Heart right ventricle (tissue), 16 donors: Measurements from ENCODE around the gene PABPC3. TPM values are rescaled to one million over a fixed set of nuclear protein-coding genes. Genes with fewer than 3 reads are reported as not detected.

Source experiments
- ATAC-seq, 8 donors: fragments of 200-7000 bp; cut with Tn5 transposase; one replicate each; pipeline ENCODE4 v1.9.1; 2020; ENCODE audit warnings: mild to moderate bottlenecking in 8 of 8, moderate library complexity in 8 of 8, moderate number of reproducible peaks in 1 of 8
- DNase-seq, 2 donors: peaks; one replicate each; pipeline ENCODE4 v3.0.0-alpha.2; 2020
- H3K27ac ChIP-seq, 10 donors: fragments of 200-600 bp; sonication (generic) in 2 of 10; one replicate each; pipeline versions ENCODE4 v1.5.0 to v1.8.0; 2020 to 2022; ENCODE audit warnings: mild to moderate bottlenecking in 3 of 10
- H3K27me3 ChIP-seq, 7 donors: fragments of 200-600 bp; one replicate each; pipeline ENCODE4 v1.8.0; 2021 to 2022; ENCODE audit warnings: mild to moderate bottlenecking in 2 of 7
- H3K36me3 ChIP-seq, 9 donors: fragments of 200-600 bp; sonication (generic) in 1 of 9; one replicate each; pipeline versions ENCODE4 v1.5.0 to v1.8.0; 2020 to 2022; ENCODE audit warnings: mild to moderate bottlenecking in 2 of 9
- H3K4me1 ChIP-seq, 9 donors: fragments of 200-600 bp; sonication (generic) in 1 of 9; one replicate each; pipeline versions ENCODE4 v1.5.0 to v1.8.0; 2020 to 2022; ENCODE audit warnings: mild to moderate bottlenecking in 4 of 9
- H3K4me3 ChIP-seq, 10 donors: fragments of 200-600 bp; sonication (generic) in 2 of 10; one replicate each; pipeline versions ENCODE4 v1.5.0 to v1.8.0; 2020 to 2022; ENCODE audit warnings: mild to moderate bottlenecking in 7 of 10, moderate library complexity in 2 of 10
- H3K9me3 ChIP-seq, 11 donors: fragments of 200-600 bp in 10 of 11; sonication (generic) in 2 of 11; one replicate each; pipeline versions ENCODE4 v1.5.0 to v1.8.0; 2013 to 2022; ENCODE audit warnings: mild to moderate bottlenecking in 2 of 11, control low read depth in 1 of 11, moderate library complexity in 1 of 11
- WGBS, 2 donors: extraction: QIAGEN DNeasy Blood & Tissue Kit; methylation state at CpG; one replicate each; pipeline ENCODE4 v1.1.7; 2013; ENCODE audit warnings: inconsistent platforms in 1 of 2; 5-methylcytosine and 5-hydroxymethylcytosine counted together
- intact Hi-C, 10 donors: fragments of 100-400 bp; cut with DNase I; formaldehyde crosslinking; loops; one replicate each; pipeline versions ENCODE4 v1.11.1 to v1.14.2; 2022
- polyA plus RNA-seq, 2 donors: library from polyadenylated mRNA; stranded (reverse); fragments of 200-250 nt; gene quantifications; one replicate each; pipeline ENCODE4 v1.2.3, GENCODE V29; 2013
- total RNA-seq, 10 donors: library from RNA; stranded (reverse); fragmentation: NEBNext Ultra II Directional in 3 of 10; extraction: Animal tissue kit (Norgen Biotek cat#: 25700) in 3 of 10; gene quantifications; one replicate each; pipeline versions ENCODE4 v1.2.1 to v1.2.4, GENCODE V29; 2021 to 2023
- TF ChIP-seq, protein P1 (sequence below), 9 donors: fragments of 200-600 bp; sonication (generic) in 2 of 9; IDR thresholded peaks; one replicate each; pipeline versions ENCODE4 v1.5.0 to v1.8.0; 2021 to 2022; ENCODE audit warnings: antibody characterized with exemption in 9 of 9, mild to moderate bottlenecking in 5 of 9, moderate library complexity in 1 of 9
- donor health status: Arrhythmogenic right ventricular cardiomyopathy.
- donor health status: ischemic (EF 13 %, LVEDD 7.1; RV severe dilation, severe dysfunction).
- donor health status: healthy with polysubstance abuse.
- donor health status: DM: no; HTN: yes; CAD: no.
- donor health status: DM: no; HTN: no; CAD: no.
- donor health status: ischemic (EF 25% LVEDD 6.9; RV normal size, moderate dysfunction).
- donor health status: ischemic (EF 25% LVEDD 5.7; RV mildly dilated, moderate dysfunction).
- donor health status: healthy.
- donor health status: DM: yes; HTN: yes; CAD: no.
- donor health status: Ischemic cardiomyopathy.
- donor health status: ischemic (EF 35%, LVEDD 5.7; RV mildly dilated, moderate dysfunction).
- donor health status: nonischemic (EF 11% LVEDD 7.7; RV severe dilation, severe dysfunction).
- donor health status: DM: yes; HTN: yes; CAD: no.
- donor health status: PGD.
- donor health status: ischemic (EF 29% LVEDD 5.4; RV normal size, mild dysfunction).
- donor health status: nonischemic (EF 23%, LVEDD 6.1; RV moderate dilation, normal function).

Gene PABPC3
- total and polyA plus RNA-seq, 12 donors = 0.06 to 0.10 (median 0.09) TPM; not detected in 9

DNA sequence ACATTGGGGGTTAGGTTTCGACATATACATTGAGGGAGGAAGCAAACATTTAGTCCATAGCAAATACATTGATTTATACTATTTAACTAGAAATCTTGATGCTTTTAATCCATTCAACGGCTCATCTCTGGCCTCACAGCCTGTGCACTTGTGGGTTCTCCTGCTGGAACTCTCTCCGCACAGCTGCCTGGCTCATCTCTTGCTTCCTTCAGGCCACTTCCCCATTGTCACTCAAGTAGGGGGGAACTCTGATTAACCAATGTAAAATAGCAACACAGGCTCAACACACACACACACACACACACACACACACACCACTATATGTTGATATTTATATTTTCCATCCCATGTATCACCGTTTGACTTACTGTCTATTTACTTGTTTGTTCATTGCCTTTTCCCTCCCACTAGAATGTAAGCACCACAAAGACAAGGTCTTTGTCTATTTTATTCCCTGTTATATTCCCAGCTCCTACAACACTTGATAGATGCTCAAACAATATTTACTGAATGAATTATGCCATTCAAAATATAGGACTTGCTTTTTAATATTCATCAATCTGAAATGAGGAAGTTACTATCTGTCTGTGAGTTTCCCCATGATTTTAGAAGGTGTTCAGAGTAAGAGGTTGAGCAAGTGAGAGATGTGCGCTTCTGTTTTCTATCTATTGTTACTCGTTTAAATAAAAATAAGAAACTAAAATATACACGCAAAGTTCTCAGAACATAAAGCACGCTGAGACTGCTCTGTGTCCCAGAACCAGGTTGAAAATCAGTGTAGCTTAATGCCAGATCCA, 29.8 kb upstream of the PABPC3 start:
- Histone ChIP-seq H3K4me1 (no peaks in the 10 kb centered on the region), H3K27ac (no peak overlapping the region), H3K27me3 (peaks cover 0 to 43% (median 13%) of the 10 kb centered on the region in 7 donors), H3K36me3 (no peaks in the 10 kb centered on the region), H3K9me3 (no peaks in the 10 kb centered on the region), H3K4me3 (no peak overlapping the region)
- intact Hi-C loops = no loop called here
- 84 to 87% methylated on average over 8 of the region's 8 CpGs for whole genome bisulfite sequencing, 2 donors
- TF ChIP-seq, protein P1, sequence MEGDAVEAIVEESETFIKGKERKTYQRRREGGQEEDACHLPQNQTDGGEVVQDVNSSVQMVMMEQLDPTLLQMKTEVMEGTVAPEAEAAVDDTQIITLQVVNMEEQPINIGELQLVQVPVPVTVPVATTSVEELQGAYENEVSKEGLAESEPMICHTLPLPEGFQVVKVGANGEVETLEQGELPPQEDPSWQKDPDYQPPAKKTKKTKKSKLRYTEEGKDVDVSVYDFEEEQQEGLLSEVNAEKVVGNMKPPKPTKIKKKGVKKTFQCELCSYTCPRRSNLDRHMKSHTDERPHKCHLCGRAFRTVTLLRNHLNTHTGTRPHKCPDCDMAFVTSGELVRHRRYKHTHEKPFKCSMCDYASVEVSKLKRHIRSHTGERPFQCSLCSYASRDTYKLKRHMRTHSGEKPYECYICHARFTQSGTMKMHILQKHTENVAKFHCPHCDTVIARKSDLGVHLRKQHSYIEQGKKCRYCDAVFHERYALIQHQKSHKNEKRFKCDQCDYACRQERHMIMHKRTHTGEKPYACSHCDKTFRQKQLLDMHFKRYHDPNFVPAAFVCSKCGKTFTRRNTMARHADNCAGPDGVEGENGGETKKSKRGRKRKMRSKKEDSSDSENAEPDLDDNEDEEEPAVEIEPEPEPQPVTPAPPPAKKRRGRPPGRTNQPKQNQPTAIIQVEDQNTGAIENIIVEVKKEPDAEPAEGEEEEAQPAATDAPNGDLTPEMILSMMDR (IDR thresholded peaks at IDR 0.05) = no peak
- ATAC-seq = no peak
- no peak for DNase-seq

DNA sequence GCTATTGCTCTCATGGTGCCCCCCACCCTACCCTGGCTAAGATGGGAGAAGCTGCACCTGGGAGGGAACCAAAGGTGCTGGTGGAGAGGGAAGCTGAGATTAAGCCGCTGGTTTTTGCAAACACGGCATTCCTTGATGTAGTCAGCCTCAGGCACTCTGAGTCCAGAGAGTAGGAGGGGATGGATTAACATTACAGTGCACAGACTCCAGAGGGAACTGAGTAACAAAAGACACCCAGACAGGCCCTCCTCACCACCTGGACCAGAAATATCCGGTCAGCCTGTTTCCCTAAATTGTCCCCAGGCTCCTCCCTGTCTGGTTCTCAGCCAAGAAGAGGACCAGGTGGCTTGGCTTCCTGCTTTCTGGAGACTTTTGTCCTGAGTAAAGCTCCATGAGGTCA, 28.9 kb upstream of the PABPC3 start:
- no peaks in the 10 kb centered on the region for H3K36me3 ChIP-seq
- no peak for ATAC-seq
- H3K27ac ChIP-seq = no peak overlapping the region
- intact Hi-C loops = no loop called here
- peaks cover 0 to 43% (median 13%) of the 10 kb centered on the region in 7 donors for H3K27me3 ChIP-seq
- 39 to 41% methylated on average over 3 of the region's 3 CpGs for WGBS, 2 donors
- TF ChIP-seq, protein P1 (IDR thresholded peaks at IDR 0.05) = no peak
- H3K4me3 ChIP-seq = no peak overlapping the region
- H3K9me3 ChIP-seq = no peaks in the 10 kb centered on the region
- no peaks in the 10 kb centered on the region for H3K4me1 ChIP-seq
- no peak for DNase-seq

DNA sequence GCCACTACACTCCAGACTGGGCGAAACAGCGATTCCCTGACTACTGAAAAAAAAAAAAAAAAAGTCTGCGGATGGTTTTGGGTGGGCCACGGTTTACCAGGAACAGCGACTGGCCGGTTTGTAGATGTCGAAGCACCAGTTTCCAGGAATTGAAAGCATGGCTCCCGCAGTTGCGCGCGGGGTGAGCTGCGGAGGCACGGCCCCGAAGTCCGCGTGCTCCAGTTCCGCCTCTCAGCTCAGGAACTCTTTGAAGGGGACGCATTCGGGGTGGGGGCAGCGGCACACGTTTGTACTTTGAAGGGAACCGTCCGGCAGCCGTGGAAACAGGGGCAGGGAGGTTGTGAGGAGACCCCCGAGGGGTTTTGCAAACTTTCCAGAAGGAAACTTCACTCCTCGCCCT, 27.1 kb upstream of the PABPC3 start:
- H3K36me3 ChIP-seq = no peaks in the 10 kb centered on the region
- intact Hi-C loops = no loop called here
- peaks cover 0 to 43% (median 13%) of the 10 kb centered on the region in 7 donors for H3K27me3 ChIP-seq
- no peak overlapping the region for H3K4me3 ChIP-seq
- TF ChIP-seq, protein P1 (IDR thresholded peaks at IDR 0.05) = no peak
- DNase-seq (no peak), ATAC-seq (no peak)
- no peak overlapping the region for H3K27ac ChIP-seq
- WGBS, 2 donors = 88% methylated on average over 26 of the region's 26 CpGs
- H3K9me3 ChIP-seq = no peaks in the 10 kb centered on the region
- no peaks in the 10 kb centered on the region for H3K4me1 ChIP-seq

DNA sequence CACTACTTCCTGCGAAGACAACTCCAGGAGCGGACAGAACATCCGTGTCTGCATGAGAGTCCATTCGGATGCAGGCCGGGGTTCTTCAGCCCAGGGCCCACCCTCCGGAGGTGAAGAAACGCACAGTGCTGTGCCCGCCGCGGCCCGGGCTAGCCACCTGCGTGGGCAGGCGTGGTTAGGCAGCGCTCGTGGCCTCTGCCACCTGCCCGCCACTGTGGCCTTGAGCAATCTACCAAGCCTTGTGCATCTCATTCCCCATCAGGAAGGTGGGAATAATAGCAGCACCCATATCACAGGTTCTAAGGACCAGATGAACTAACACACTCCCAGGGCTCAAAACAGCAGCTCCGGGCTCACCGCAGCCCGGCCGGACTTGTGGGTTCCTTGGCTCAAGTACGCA, 26.7 kb upstream of the PABPC3 start:
- no peak for ATAC-seq
- Histone ChIP-seq H3K4me1 (no peaks in the 10 kb centered on the region), H3K36me3 (no peaks in the 10 kb centered on the region), H3K9me3 (no peaks in the 10 kb centered on the region), H3K27me3 (peaks cover 0 to 43% (median 13%) of the 10 kb centered on the region in 7 donors), H3K27ac (no peak overlapping the region), H3K4me3 (no peak overlapping the region)
- WGBS, 2 donors = 91 to 96% methylated on average over 21 of the region's 21 CpGs
- intact Hi-C loops = no loop called here
- no peak for DNase-seq
- TF ChIP-seq, protein P1 (IDR thresholded peaks at IDR 0.05) = no peak
